ENCODE data around the gene RPTOR. TPM values are rescaled to one million over a fixed set of nuclear protein-coding genes. Genes with fewer than 3 reads are reported as not detected.
A peak's percentile ranks its signal among the peaks of the same experiment; 100 is the strongest.

RPTOR gene
- polyA plus RNA-seq, 1 donor (not counting 4 experiments of a cell fraction or from before 2014, with no cell fraction given), result 4.0 TPM

DNA sequence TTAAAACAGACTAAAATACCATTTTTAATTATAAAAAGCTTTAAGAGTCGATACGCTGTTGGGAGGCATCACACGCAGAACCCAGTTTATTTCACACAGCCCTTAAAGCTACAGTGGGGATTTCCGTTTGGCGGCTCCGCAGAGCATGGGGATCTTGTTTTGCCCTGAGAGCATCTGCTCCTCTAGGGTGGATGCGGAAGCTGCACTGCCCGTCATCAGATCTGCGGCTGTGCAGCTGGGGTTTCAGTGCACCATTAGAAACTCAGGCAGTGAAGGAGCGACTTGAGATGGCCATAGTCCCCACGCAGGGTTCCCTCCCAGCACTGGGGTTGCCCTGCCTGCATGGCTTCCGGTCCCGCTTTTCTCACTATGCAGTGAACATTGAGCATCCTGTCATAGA lies 384.8 kb downstream of the RPTOR start:
- no peaks in the 10 kb centered on the region for H3K27me3 ChIP-seq (ENCODE audit: control insufficient read depth, extremely low read depth, insufficient read depth, low read length)
- H3K79me2 ChIP-seq (ENCODE audit: control insufficient read depth, insufficient read depth, low read length), result no peaks in the 10 kb centered on the region
- H3K4me1 ChIP-seq (ENCODE audit: control insufficient read depth, extremely low read depth, insufficient read depth, low read length), result no peaks in the 10 kb centered on the region
- dilution Hi-C loops (cut with MboI; ENCODE audit: extremely low pct_ligation_motif_present, low sequenced_read_pairs), result no loop called here
- H3K4me2 ChIP-seq (ENCODE audit: control insufficient read depth, extremely low read depth, insufficient read depth, low read depth, low read length), result no peak overlapping the region
- no peaks in the 10 kb centered on the region for H3K9me1 ChIP-seq (ENCODE audit: control insufficient read depth, extremely low read depth, insufficient read depth, low read length)
- FAIRE-seq (no peak), DNase-seq (ENCODE audit: low read depth, low spot score) (no peak)
- no peak overlapping the region for H3K9ac ChIP-seq (ENCODE audit: control insufficient read depth, extremely low read depth, insufficient read depth, low read length)
- no peak overlapping the region for H3K4me3 ChIP-seq (ENCODE audit: control insufficient read depth in 2 of 3, extremely low read depth in 1 of 3, insufficient read depth in 2 of 3, low read depth in 1 of 3, low read length in 3 of 3)
- TF ChIP-seq CTCF (optimal IDR thresholded peaks at IDR 0.05 in 1 of 3, IDR thresholded peaks at IDR 0.05 in 1 of 3, conservative IDR thresholded peaks at IDR 0.05 in 1 of 3; ENCODE audit: extremely low read depth in 1 of 3, insufficient read depth in 2 of 3, low read length in 3 of 3) (no peak), EZH2 (IDR thresholded peaks at IDR 0.05; ENCODE audit: low read length) (no peak)
- no peaks in the 10 kb centered on the region for H3K9me3 ChIP-seq (ENCODE audit: control insufficient read depth, low read depth, low read length)
- no peak overlapping the region for H3K27ac ChIP-seq (ENCODE audit: control insufficient read depth, insufficient read depth, low read length)
- no peaks in the 10 kb centered on the region for H4K20me1 ChIP-seq (ENCODE audit: control insufficient read depth, extremely low read depth, insufficient read depth, low read length)
- peaks cover 5 to 9% of the 10 kb centered on the region in 2 experiments for H3K36me3 ChIP-seq (ENCODE audit: control insufficient read depth in 2 of 2, extremely low read depth in 1 of 2, insufficient read depth in 2 of 2, low read length in 2 of 2)
- no peak overlapping the region for H2AFZ ChIP-seq (ENCODE audit: control insufficient read depth, low read length)

DNA sequence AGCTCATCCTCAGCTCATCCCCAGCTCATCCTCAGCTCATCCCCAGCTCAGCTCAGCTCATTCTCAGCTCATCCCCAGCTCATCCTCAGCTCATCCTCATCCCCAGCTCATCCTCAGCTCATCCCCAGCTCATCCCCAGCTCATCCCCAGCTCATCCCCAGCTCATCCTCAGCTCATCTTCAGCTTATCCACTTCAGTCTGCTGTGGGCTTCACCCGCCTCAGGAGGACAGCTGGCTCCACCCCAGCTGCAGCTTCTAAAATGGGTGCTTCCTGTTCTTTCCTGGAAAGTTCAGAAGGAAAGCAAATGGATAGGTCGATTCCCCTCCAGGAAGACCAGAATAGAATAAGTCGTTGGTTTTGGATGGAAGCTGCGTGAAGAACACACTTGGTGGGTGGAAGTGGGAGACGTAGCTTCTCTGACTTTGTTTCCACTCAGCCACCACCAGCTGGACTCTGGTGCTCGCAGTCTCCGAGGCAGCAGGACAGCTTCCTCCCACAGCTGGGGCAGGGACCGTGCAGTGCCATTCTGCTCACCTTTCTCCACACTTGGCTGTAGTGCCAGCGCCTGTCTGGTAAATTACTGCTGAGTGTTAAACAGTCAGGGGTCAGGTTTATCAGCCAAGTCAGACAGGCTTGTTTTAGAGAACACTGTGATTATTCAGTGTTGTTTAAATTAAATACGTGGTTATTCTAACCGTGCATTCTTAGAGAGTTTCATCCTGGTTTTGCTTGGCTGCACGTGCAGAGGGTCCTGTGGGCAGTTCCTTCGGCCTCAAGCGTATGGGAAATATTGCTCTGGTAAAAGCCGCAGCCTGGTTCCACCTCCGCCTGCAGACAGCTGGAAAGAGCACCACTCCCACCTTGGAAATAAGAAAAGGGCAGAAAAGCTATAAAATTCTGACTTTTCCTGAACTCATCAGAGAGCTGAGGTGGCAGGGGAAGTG lies 386.0 kb downstream of the RPTOR start:
- no peak for TF ChIP-seq CTCF (optimal IDR thresholded peaks at IDR 0.05 in 1 of 3, IDR thresholded peaks at IDR 0.05 in 1 of 3, conservative IDR thresholded peaks at IDR 0.05 in 1 of 3; ENCODE audit: extremely low read depth in 1 of 3, insufficient read depth in 2 of 3, low read length in 3 of 3)
- TF ChIP-seq EZH2 (IDR thresholded peaks at IDR 0.05; ENCODE audit: low read length), result no peak
- FAIRE-seq, result peak; percentile 76
- no peaks in the 10 kb centered on the region for H3K79me2 ChIP-seq (ENCODE audit: control insufficient read depth, insufficient read depth, low read length)
- H3K4me1 ChIP-seq (ENCODE audit: control insufficient read depth, extremely low read depth, insufficient read depth, low read length), result no peaks in the 10 kb centered on the region
- dilution Hi-C loops (cut with MboI; ENCODE audit: extremely low pct_ligation_motif_present, low sequenced_read_pairs), result no loop called here
- no peak overlapping the region for H3K4me3 ChIP-seq (ENCODE audit: control insufficient read depth in 2 of 3, extremely low read depth in 1 of 3, insufficient read depth in 2 of 3, low read depth in 1 of 3, low read length in 3 of 3)
- H4K20me1 ChIP-seq (ENCODE audit: control insufficient read depth, extremely low read depth, insufficient read depth, low read length), result no peaks in the 10 kb centered on the region
- DNase-seq (ENCODE audit: low read depth, low spot score), result no peak
- H2AFZ ChIP-seq (ENCODE audit: control insufficient read depth, low read length), result no peak overlapping the region
- H3K36me3 ChIP-seq (ENCODE audit: control insufficient read depth in 2 of 2, extremely low read depth in 1 of 2, insufficient read depth in 2 of 2, low read length in 2 of 2), result peaks cover 4 to 5% of the 10 kb centered on the region in 2 experiments
- no peak overlapping the region for H3K9ac ChIP-seq (ENCODE audit: control insufficient read depth, extremely low read depth, insufficient read depth, low read length)
- H3K27me3 ChIP-seq (ENCODE audit: control insufficient read depth, extremely low read depth, insufficient read depth, low read length), result no peaks in the 10 kb centered on the region
- H3K9me1 ChIP-seq (ENCODE audit: control insufficient read depth, extremely low read depth, insufficient read depth, low read length), result no peaks in the 10 kb centered on the region
- H3K27ac ChIP-seq (ENCODE audit: control insufficient read depth, insufficient read depth, low read length), result no peak overlapping the region
- no peak overlapping the region for H3K4me2 ChIP-seq (ENCODE audit: control insufficient read depth, extremely low read depth, insufficient read depth, low read depth, low read length)
- no peaks in the 10 kb centered on the region for H3K9me3 ChIP-seq (ENCODE audit: control insufficient read depth, low read depth, low read length)

Measured in keratinocyte (primary cell).